Endometrial microvascular endothelial cells (primary cell): ENCODE results near the gene PTPRG. TPM values are rescaled to one million over a fixed set of nuclear protein-coding genes. Genes with fewer than 3 reads are reported as not detected.

Source experiments
- in situ Hi-C: cut with HindIII; loops from 2 replicates; pipeline ENCODE4 v1.10.0; 2017; ENCODE audit warnings: low sequenced_read_pairs, low pct_unique_long_range_greater_than_20kb; ENCODE audit errors: inconsistent ontology term
- total RNA-seq: library from RNA; depleted of rRNA; stranded (reverse); fragments of >200 nt; gene quantifications from one replicate; pipeline ENCODE4 v1.2.3, GENCODE V29; 2015; ENCODE audit errors: inconsistent ontology term

Gene PTPRG
- total RNA-seq, 1 donor from 2014 or later, result 13.1 TPM

DNA sequence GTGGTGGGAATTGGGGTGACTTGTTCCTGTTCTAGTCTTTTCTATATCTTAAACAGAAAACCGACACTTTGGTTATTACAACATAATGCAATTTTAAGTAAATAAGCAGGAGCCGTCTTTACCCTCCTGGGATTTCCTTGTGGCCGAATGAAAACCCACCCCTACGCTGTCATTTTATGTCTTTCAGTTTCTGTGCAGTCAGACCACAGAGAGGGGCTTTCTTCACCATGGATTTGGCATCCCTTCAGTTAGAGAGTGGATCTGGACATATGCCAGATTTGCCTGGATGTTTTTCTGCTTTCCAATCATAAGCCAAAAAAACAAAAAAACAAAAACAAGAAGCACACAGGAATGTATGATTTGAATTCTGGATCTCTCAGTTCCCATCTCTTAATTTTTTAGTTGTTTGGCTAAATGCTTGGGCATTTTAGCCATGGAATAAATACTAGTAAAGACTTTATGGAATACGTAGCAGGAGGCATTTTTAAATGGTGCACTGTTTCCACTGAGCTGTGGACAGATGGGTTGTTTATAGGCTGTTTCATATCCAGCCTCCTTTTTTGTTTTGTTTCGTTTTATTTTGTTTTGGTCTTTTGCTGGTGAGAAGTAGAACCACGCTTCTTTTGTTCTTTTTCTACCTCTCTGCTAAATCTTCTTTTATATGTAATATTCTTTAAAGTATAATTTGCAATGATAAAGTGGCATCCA, 539.1 kb downstream of the PTPRG start:
- in situ Hi-C loops, result no loop called here

GRCh38 chr3:62101488-62101887, 540.1 kb downstream of the PTPRG start:
- in situ Hi-C loops, result no loop called here

- in situ Hi-C loops, result no loop called here
Observed at GRCh38 chr3:62103531-62103930, 542.2 kb downstream of the PTPRG start.

- in situ Hi-C loops, result no loop called here
Observed at GRCh38 chr3:62109534-62109933, 548.2 kb downstream of the PTPRG start.

DNA sequence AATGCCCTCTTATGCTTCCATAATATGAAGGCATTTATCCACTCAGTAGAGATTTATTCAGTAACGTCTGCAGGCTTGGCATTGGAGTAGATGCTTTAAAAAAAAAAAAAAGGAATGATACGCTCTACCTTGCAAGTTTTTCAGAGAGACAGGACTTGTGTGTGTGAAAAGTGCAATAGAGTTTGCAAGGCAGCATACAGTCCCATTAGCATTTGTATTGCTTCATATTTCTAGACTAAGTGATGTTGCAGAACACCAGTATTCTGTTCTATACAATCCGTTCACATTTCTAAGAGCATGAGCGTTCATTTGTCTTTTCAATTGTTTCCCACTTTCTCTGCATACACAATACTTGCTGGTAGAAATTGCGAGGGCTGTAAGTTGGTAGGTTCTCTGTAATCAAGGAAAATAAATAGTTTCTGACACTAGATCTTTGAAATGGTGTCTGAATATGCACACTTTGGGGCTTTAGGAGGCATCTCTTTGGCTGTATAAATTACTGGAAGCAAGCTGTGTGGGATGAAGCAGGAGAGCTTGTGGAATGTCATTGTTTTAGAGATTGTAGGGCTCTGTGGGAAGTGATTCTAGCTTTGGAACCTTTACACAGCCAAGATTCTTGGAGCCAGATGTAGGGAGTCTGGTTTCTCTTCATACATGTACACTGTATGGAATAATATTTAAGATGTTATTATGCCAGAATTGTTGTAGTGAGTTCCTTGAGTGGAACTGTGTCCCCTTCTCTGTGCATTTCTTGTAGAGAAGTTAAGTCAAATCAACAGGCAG, 549.3 kb downstream of the PTPRG start:
- in situ Hi-C loops, result no loop called here

- in situ Hi-C loops, result no loop called here
Observed at GRCh38 chr3:62113092-62113491, 551.7 kb downstream of the PTPRG start.

- in situ Hi-C loops, result no loop called here
Observed at GRCh38 chr3:62114763-62115162, 553.4 kb downstream of the PTPRG start.

DNA sequence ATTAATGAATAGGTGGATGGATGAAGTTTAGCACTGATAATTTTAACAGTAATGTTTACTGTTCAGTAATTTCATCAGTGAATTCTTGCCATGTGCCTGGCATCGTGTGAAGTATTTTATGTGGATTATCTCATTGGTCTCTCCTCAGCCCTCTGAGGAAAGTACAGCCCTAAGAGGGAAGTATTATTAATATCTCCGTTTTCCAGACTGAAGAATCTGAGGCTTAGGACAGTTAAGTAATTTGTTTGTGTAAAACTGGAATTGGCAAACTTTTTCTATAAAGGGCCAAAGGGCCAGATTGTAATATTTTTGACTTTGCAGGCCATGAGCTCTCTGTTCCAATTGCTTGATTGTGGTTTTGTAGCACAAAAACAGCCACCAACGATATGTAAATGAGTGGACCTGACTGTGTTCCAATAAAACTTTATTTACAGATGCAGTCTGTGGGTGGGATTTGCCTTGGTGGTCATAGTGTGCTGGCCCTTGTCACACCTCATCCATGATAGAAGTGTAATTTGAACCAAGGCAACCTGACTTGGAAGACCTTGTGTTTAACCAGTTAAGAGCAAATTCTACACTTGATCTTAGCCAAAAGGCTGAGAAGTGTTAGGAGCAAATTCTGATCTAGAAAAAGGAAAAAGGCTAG, 556.7 kb downstream of the PTPRG start:
- in situ Hi-C loops, result no loop called here

GRCh38 chr3:62119139-62119538, 557.8 kb downstream of the PTPRG start:
- in situ Hi-C loops, result no loop called here

- in situ Hi-C loops, result no loop called here
Observed at GRCh38 chr3:62122819-62123218, 561.4 kb downstream of the PTPRG start.

DNA sequence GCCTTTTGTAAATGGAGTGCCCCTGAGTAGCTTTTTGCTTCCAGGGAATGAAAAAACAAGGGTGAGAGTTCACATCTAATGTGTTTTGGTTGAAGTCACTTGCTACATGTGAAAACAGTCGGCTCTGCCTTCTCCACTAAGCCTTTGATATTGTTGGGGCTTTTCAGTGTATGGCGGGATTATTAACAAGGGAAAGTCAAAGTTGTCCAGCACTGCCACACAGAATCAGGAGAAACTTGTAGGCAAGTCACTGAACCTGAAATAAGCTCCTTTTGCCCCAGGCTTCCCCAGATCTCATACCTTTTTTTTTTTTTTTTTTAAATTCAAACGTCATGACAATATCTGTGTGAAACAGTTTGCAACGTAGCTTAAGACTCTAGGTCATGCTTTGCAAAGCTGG, 564.0 kb downstream of the PTPRG start:
- in situ Hi-C loops, result no loop called here

DNA sequence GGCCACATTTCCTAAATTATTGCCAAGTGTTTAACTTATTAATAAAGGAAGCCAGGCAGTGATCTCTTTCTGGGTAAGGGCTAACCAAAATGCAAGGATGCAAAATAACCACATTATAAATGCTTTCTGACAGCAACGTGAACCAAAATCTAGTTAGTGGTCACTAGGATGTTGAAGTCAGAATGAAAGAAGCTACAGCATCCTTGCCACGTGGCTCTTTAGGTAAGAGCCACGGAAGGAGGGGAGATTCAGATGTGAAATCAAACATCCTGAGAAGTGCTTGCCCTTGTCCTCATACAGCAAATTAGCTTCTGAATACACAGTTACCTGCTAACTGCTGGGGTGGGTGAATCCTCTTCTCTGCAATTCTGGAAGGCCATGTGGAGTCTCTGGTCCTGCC, 565.7 kb downstream of the PTPRG start:
- in situ Hi-C loops, result no loop called here

GRCh38 chr3:62128051-62128450, 566.7 kb downstream of the PTPRG start:
- in situ Hi-C loops, result no loop called here

GRCh38 chr3:62128681-62129080, 567.3 kb downstream of the PTPRG start:
- in situ Hi-C loops, result no loop called here

DNA sequence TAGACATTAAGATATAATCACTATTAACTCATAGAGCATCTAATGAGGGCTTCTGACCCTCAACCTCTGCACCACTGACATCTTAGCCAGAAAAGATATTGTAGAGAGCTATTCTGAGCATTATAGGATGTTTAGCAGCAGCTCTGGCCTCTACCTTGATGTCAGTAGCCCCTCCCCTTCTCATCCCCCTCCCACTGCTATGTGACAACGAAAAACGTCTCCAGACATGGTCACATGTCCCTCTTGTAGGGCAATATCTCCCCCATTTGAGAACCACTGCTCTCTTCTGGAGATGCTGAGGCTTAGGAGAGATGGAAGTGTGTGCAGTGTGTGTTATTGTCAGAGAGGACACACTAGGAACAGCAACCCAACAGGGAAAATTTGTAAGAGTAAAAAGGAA, 569.7 kb downstream of the PTPRG start:
- in situ Hi-C loops, result no loop called here

DNA sequence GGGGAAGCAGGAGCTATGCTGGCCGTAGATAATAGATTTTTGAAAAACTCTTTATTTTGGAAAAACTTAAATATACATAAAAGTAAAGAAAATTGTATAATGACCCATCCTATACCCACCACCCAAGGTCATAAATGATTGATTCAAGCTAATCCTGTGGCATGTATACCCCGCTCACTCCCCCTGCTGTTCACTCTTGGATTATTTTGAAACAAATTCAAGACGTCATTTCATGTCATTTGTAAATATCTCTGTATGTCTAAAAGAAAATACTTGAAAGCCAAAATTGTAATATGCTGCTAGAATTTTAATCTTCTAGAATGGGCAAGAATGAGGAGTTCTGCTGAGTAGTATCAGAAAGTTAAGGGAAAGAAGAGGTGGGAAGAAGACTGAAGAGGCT, 570.2 kb downstream of the PTPRG start:
- in situ Hi-C loops, result no loop called here

DNA sequence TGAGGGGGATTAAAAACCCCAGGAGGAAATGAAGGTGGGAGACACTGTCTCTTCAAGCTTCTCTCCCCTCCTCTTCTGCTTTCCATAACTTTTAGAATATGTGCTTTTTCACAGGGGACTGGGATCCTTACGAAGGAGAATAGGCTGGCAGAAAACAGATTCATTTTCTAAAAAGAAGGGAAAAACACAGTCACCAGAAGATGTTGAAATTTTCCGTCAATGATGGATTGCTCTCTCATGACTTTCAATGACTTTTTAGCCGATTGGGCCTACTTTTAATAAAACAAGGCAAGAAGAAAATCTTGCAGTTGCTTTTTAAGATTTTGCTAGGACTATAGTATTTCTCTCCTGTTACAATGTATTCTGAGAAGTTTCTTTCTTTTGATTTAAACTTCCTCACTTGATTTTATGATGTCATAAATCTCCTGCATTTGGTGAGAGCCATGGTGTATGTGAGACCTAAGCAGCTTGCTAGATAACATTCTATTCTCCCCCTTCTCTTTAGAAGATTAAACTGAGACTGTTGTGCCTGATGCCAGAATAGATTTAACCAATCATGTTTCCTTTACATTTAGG, 570.7 kb downstream of the PTPRG start:
- in situ Hi-C loops, result no loop called here

- in situ Hi-C loops, result no loop called here
Observed at GRCh38 chr3:62133015-62133414, 571.6 kb downstream of the PTPRG start.

GRCh38 chr3:62134061-62134496, 572.7 kb downstream of the PTPRG start:
- in situ Hi-C loops, result no loop called here

- in situ Hi-C loops, result no loop called here
Observed at GRCh38 chr3:62135741-62136140, 574.4 kb downstream of the PTPRG start.
